Renal pelvis (tissue), 3 donors: ENCODE results near the gene TMEM167A. TPM values are rescaled to one million over a fixed set of nuclear protein-coding genes. Genes with fewer than 3 reads are reported as not detected.

Source experiments
- polyA plus RNA-seq, 3 donors: library from polyadenylated mRNA; unstranded; fragments of 120-200 nt; gene quantifications; one replicate each; pipeline ENCODE4 v1.2.1, GENCODE V29; 2013; ENCODE audit not compliant: insufficient read length in 3 of 3

The TMEM167A gene
- polyA plus RNA-seq, 3 donors = 90.5 to 102 (median 96.6) TPM

Other genes with a start within 250 kb of the TMEM167A start
- 10 to 100 TPM; 10.4 to 12.2 (median 11.9) TPM for gene XRCC4, start 153 bp upstream of the TMEM167A start, polyA plus RNA-seq